Measurements from ENCODE around the gene SMG5. TPM values are rescaled to one million over a fixed set of nuclear protein-coding genes. Genes with fewer than 3 reads are reported as not detected.

The SMG5 gene
- total and polyA plus RNA-seq, 2 donors (not counting 1 experiment from before 2014, with no cell fraction given): 18.6 to 65.9 TPM

GRCh38 chr1:156244712-156245111, 37.9 kb downstream of the SMG5 start:
- Histone ChIP-seq H3K9me3 (ENCODE audit: control insufficient read depth, insufficient read depth, low read depth, low read length) (no peaks in the 10 kb centered on the region), H3K4me1 (ENCODE audit: control insufficient read depth, extremely low read depth, insufficient read depth, low read length) (peaks cover 3% of the 10 kb centered on the region), H3K9ac (ENCODE audit: insufficient read depth, low read length) (no peak overlapping the region), H2AFZ (ENCODE audit: low read length) (no peak overlapping the region), H3K79me2 (ENCODE audit: control insufficient read depth, insufficient read depth, low read length) (no peaks in the 10 kb centered on the region), H3K36me3 (ENCODE audit: control insufficient read depth, insufficient read depth, low read length) (peaks cover 3% of the 10 kb centered on the region), H3K27me3 (ENCODE audit: control insufficient read depth, insufficient read depth, low read length) (peaks cover 10% of the 10 kb centered on the region), H4K20me1 (ENCODE audit: control insufficient read depth, extremely low read depth, insufficient read depth, low read length) (no peaks in the 10 kb centered on the region), H3K27ac (ENCODE audit: insufficient read depth, low read length) (no peak overlapping the region), H3K4me3 (replicated peaks in 1 of 4; ENCODE audit: control extremely low read depth in 1 of 4, insufficient read depth in 1 of 4, low read depth in 3 of 4, low read length in 4 of 4) (no peak overlapping the region), H3K4me2 (ENCODE audit: extremely low read depth, insufficient read depth, low read length) (no peak overlapping the region)
- no peak for DNase-seq (ENCODE audit: low read depth in 2 of 2)
- TF ChIP-seq EZH2 (IDR thresholded peaks at IDR 0.05; ENCODE audit: low read length, missing control alignments): no peak
- TF ChIP-seq CTCF (conservative IDR thresholded peaks at IDR 0.05 in 1 of 2, IDR thresholded peaks at IDR 0.05 in 1 of 2; ENCODE audit: low read depth in 1 of 2, low read length in 2 of 2): no peak

DNA sequence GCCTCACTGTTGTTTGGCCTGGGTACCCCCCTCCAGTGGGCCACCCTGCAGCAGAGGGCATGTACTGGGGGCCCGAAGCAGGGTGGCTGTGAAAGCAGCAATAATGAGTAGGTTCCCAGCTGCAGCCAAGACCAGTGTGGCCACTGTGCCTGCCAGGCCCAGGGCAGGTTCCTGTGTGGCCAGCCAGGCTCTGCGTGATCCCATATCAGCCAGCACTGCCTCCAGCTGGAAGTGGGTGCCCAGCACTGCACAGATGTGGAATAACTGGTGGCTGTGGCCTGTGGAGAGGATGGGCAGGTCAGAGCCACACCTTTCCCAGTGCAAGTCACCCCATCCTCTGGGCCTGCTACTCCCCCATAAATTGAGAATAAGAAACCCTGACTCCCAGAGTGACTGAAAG, 38.5 kb downstream of the SMG5 start:
- Histone ChIP-seq H3K36me3 (ENCODE audit: control insufficient read depth, insufficient read depth, low read length) (peaks cover 5% of the 10 kb centered on the region), H3K4me2 (ENCODE audit: extremely low read depth, insufficient read depth, low read length) (no peak overlapping the region), H3K4me1 (ENCODE audit: control insufficient read depth, extremely low read depth, insufficient read depth, low read length) (peaks cover 3% of the 10 kb centered on the region), H3K27ac (ENCODE audit: insufficient read depth, low read length) (no peak overlapping the region), H3K9me3 (ENCODE audit: control insufficient read depth, insufficient read depth, low read depth, low read length) (no peaks in the 10 kb centered on the region), H2AFZ (ENCODE audit: low read length) (no peak overlapping the region), H3K27me3 (ENCODE audit: control insufficient read depth, insufficient read depth, low read length) (peaks cover 10% of the 10 kb centered on the region), H3K4me3 (replicated peaks in 1 of 4; ENCODE audit: control extremely low read depth in 1 of 4, insufficient read depth in 1 of 4, low read depth in 3 of 4, low read length in 4 of 4) (no peak overlapping the region), H4K20me1 (ENCODE audit: control insufficient read depth, extremely low read depth, insufficient read depth, low read length) (no peaks in the 10 kb centered on the region), H3K9ac (ENCODE audit: insufficient read depth, low read length) (no peak overlapping the region), H3K79me2 (ENCODE audit: control insufficient read depth, insufficient read depth, low read length) (no peaks in the 10 kb centered on the region)
- TF ChIP-seq EZH2 (IDR thresholded peaks at IDR 0.05; ENCODE audit: low read length, missing control alignments) (no peak), CTCF (conservative IDR thresholded peaks at IDR 0.05 in 1 of 2, IDR thresholded peaks at IDR 0.05 in 1 of 2; ENCODE audit: low read depth in 1 of 2, low read length in 2 of 2) (no peak)
- no peak for DNase-seq (ENCODE audit: low read depth in 2 of 2)

DNA sequence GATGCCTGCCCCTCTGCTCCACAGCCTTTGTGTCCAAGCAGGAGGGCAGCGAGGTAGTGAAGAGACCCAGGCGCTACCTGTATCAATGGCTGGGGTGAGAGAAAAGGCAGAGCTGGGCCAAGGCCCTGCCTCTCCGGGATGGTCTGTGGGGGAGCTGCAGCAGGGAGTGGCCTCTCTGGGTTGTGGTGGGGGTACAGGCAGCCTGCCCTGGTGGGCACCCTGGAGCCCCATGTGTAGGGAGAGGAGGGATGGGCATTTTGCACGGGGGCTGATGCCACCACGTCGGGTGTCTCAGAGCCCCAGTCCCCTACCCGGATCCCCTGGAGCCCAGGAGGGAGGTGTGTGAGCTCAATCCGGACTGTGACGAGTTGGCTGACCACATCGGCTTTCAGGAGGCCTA, 39.9 kb downstream of the SMG5 start:
- Histone ChIP-seq H3K27me3 (ENCODE audit: control insufficient read depth, insufficient read depth, low read length) (peaks cover 10% of the 10 kb centered on the region), H2AFZ (ENCODE audit: low read length) (no peak overlapping the region), H3K27ac (ENCODE audit: insufficient read depth, low read length) (no peak overlapping the region), H3K36me3 (ENCODE audit: control insufficient read depth, insufficient read depth, low read length) (peaks cover 1% of the 10 kb centered on the region), H3K9me3 (ENCODE audit: control insufficient read depth, insufficient read depth, low read depth, low read length) (no peaks in the 10 kb centered on the region), H4K20me1 (ENCODE audit: control insufficient read depth, extremely low read depth, insufficient read depth, low read length) (no peaks in the 10 kb centered on the region), H3K9ac (ENCODE audit: insufficient read depth, low read length) (no peak overlapping the region), H3K79me2 (ENCODE audit: control insufficient read depth, insufficient read depth, low read length) (no peaks in the 10 kb centered on the region), H3K4me1 (ENCODE audit: control insufficient read depth, extremely low read depth, insufficient read depth, low read length) (peaks cover 3% of the 10 kb centered on the region), H3K4me3 (replicated peaks in 1 of 4; ENCODE audit: control extremely low read depth in 1 of 4, insufficient read depth in 1 of 4, low read depth in 3 of 4, low read length in 4 of 4) (no peak overlapping the region), H3K4me2 (ENCODE audit: extremely low read depth, insufficient read depth, low read length) (no peak overlapping the region)
- TF ChIP-seq CTCF (conservative IDR thresholded peaks at IDR 0.05 in 1 of 2, IDR thresholded peaks at IDR 0.05 in 1 of 2; ENCODE audit: low read depth in 1 of 2, low read length in 2 of 2) (no peak), EZH2 (IDR thresholded peaks at IDR 0.05; ENCODE audit: low read length, missing control alignments) (no peak)
- no peak for DNase-seq (ENCODE audit: low read depth in 2 of 2)
